Measurements from ENCODE around the gene TSPAN11. TPM values are rescaled to one million over a fixed set of nuclear protein-coding genes. Genes with fewer than 3 reads are reported as not detected.

TSPAN11 gene
- total and polyA plus RNA-seq, 2 experiments from 2014 or later, result 2.1 to 6.0 TPM

DNA sequence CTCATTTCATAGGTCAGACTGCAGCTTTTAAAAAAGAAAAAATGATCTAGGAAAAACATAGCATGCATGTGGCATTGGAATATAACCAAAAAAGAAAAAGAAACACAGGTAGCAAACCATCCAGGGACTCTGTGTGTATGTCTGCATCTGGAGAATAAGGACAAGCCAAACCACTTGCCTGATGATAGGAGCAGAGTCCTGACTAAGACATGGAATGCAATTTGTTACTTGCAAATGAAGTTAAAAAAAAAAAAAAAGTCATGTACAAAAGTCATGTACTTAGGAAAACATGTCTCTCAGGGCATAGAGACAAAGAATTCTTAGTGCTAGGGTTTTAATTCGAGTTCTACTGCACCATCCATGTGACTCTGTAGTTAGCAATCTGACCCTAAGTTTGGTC, 15.9 kb downstream of the TSPAN11 start (continued):
- TF ChIP-seq, protein P1, sequence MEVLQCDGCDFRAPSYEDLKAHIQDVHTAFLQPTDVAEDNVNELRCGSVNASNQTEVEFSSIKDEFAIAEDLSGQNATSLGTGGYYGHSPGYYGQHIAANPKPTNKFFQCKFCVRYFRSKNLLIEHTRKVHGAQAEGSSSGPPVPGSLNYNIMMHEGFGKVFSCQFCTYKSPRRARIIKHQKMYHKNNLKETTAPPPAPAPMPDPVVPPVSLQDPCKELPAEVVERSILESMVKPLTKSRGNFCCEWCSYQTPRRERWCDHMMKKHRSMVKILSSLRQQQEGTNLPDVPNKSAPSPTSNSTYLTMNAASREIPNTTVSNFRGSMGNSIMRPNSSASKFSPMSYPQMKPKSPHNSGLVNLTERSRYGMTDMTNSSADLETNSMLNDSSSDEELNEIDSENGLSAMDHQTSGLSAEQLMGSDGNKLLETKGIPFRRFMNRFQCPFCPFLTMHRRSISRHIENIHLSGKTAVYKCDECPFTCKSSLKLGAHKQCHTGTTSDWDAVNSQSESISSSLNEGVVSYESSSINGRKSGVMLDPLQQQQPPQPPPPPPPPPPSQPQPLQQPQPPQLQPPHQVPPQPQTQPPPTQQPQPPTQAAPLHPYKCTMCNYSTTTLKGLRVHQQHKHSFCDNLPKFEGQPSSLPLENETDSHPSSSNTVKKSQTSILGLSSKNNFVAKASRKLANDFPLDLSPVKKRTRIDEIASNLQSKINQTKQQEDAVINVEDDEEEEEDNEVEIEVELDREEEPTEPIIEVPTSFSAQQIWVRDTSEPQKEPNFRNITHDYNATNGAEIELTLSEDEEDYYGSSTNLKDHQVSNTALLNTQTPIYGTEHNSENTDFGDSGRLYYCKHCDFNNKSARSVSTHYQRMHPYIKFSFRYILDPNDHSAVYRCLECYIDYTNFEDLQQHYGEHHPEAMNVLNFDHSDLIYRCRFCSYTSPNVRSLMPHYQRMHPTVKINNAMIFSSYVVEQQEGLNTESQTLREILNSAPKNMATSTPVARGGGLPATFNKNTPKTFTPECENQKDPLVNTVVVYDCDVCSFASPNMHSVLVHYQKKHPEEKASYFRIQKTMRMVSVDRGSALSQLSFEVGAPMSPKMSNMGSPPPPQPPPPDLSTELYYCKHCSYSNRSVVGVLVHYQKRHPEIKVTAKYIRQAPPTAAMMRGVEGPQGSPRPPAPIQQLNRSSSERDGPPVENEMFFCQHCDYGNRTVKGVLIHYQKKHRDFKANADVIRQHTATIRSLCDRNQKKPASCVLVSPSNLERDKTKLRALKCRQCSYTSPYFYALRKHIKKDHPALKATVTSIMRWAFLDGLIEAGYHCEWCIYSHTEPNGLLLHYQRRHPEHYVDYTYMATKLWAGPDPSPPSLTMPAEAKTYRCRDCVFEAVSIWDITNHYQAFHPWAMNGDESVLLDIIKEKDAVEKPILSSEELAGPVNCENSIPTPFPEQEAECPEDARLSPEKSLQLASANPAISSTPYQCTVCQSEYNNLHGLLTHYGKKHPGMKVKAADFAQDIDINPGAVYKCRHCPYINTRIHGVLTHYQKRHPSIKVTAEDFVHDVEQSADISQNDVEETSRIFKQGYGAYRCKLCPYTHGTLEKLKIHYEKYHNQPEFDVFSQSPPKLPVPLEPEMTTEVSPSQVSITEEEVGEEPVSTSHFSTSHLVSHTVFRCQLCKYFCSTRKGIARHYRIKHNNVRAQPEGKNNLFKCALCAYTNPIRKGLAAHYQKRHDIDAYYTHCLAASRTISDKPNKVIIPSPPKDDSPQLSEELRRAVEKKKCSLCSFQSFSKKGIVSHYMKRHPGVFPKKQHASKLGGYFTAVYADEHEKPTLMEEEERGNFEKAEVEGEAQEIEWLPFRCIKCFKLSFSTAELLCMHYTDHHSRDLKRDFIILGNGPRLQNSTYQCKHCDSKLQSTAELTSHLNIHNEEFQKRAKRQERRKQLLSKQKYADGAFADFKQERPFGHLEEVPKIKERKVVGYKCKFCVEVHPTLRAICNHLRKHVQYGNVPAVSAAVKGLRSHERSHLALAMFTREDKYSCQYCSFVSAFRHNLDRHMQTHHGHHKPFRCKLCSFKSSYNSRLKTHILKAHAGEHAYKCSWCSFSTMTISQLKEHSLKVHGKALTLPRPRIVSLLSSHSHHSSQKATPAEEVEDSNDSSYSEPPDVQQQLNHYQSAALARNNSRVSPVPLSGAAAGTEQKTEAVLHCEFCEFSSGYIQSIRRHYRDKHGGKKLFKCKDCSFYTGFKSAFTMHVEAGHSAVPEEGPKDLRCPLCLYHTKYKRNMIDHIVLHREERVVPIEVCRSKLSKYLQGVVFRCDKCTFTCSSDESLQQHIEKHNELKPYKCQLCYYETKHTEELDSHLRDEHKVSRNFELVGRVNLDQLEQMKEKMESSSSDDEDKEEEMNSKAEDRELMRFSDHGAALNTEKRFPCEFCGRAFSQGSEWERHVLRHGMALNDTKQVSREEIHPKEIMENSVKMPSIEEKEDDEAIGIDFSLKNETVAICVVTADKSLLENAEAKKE (CRISPR knock-in tag; IDR thresholded peaks at IDR 0.05), result no peak
- no peak for TF ChIP-seq ZNF114 (CRISPR knock-in tag; IDR thresholded peaks at IDR 0.05)
- no peak for TF ChIP-seq EZH2phosphoT487 (IDR thresholded peaks at IDR 0.05; ENCODE audit: unreplicated experiment)

DNA sequence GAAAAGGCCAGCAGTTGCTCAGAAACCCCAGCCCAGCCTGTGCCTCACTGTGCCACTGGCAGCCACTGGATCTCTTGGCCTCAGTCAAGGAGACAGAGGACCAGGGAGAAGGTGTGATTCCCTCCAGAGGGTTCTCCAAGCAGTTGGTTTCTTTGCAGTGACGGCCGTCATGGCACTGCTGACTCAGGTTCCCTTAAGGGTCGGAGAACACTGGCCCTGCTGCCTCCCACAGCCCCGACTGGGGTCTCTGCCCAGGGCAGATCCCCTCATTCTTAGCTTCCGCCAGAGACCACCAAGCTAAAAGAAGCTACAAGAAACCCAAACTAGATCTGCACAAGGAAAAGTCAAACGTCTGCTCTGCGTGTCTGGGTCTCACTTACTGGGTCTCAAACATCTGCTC, 16.4 kb downstream of the TSPAN11 start:
- H3K4me2 ChIP-seq, result no peak overlapping the region
- no peak overlapping the region for H3K27ac ChIP-seq (ENCODE audit: low read depth)
- no peaks in the 10 kb centered on the region for H3K9me2 ChIP-seq (ENCODE audit: insufficient read depth)
- ATAC-seq (no peak), DNase-seq (ENCODE audit: low spot score) (no peak)
- H3K4me1 ChIP-seq (ENCODE audit: insufficient read depth), result no peaks in the 10 kb centered on the region
- H3K4me3 ChIP-seq, result no peak overlapping the region
- H3K27me3 ChIP-seq (ENCODE audit: insufficient read depth), result no peaks in the 10 kb centered on the region
- no peak overlapping the region for H2AFZ ChIP-seq
- H4K20me1 ChIP-seq (replicated peaks; ENCODE audit: insufficient read depth), result no peaks in the 10 kb centered on the region
- no peaks in the 10 kb centered on the region for H3K79me2 ChIP-seq (replicated peaks; ENCODE audit: insufficient read depth)
- H3K9me3 Mint-ChIP-seq, result peaks cover 9% of the 10 kb centered on the region; the same call in 1 of the 3 replicates
- no peak overlapping the region for H3K27ac Mint-ChIP-seq
- H3F3A ChIP-seq (replicated peaks; ENCODE audit: low read depth), result no peaks in the 10 kb centered on the region
- no peak overlapping the region for H3K4me3 Mint-ChIP-seq
- peaks cover 4% of the 10 kb centered on the region for H3K4me1 Mint-ChIP-seq
- H3K36me3 ChIP-seq (ENCODE audit: insufficient read depth), result no peaks in the 10 kb centered on the region
- H3K27me3 Mint-ChIP-seq (ENCODE audit: insufficient read depth, low read depth, poor library complexity), result peaks cover 1% of the 10 kb centered on the region
- H3K36me3 Mint-ChIP-seq (ENCODE audit: low read depth), result peaks cover 7% of the 10 kb centered on the region
- TF ChIP-seq STAT1 (IDR thresholded peaks at IDR 0.05; ENCODE audit: unreplicated experiment) (no peak), POLR2AphosphoS5 (IDR thresholded peaks at IDR 0.05; ENCODE audit: low read depth) (no peak), JUNB (IDR thresholded peaks at IDR 0.05; ENCODE audit: unreplicated experiment) (no peak), EZH2 (IDR thresholded peaks at IDR 0.05; ENCODE audit: low read depth, unreplicated experiment) (no peak), NANOG (IDR thresholded peaks at IDR 0.05; ENCODE audit: borderline replicate concordance) (no peak), CREB1 (CRISPR knock-in tag; IDR thresholded peaks at IDR 0.05; ENCODE audit: low read depth) (no peak), ZNF331 (CRISPR knock-in tag; IDR thresholded peaks at IDR 0.05; ENCODE audit: low read depth) (no peak), EZH2phosphoT487 (IDR thresholded peaks at IDR 0.05; ENCODE audit: unreplicated experiment) (no peak)
- TF ChIP-seq, protein P1 (CRISPR knock-in tag; IDR thresholded peaks at IDR 0.05), result no peak

Data from GM23338 (cell line).